BJ (cell line): ENCODE measurements around the gene ACOXL. TPM values are rescaled to one million over a fixed set of nuclear protein-coding genes. Genes with fewer than 3 reads are reported as not detected.
A peak's percentile ranks its signal among the peaks of the same experiment; 100 is the strongest.

Source experiments
- CTCF ChIA-PET: fragments of 350-600 bp; formaldehyde crosslinking; extraction: SDS; loops from one replicate; lab custom pipeline; 2021; ENCODE audit warnings: antibody characterized with exemption, inconsistent platforms; lab: Yijun Ruan, JAX
- POLR2A ChIA-PET: fragments of 300-600 bp; sonication (Branson Sonifier 250); formaldehyde crosslinking; extraction: SDS; loops from one replicate; lab custom pipeline; 2021; ENCODE audit warnings: antibody characterized with exemption; lab: Charles Lee
- DNase-seq: peaks from one replicate; pipeline ENCODE4 v3.0.0-alpha.2; 2011; ENCODE audit warnings: low read depth
- H3K27me3 ChIP-seq: 2 replicates; pipeline ENCODE4 v1.6.0; 2011; ENCODE audit warnings: low read length; ENCODE audit not compliant: control insufficient read depth, insufficient read depth
- H3K36me3 ChIP-seq: 2 replicates; pipeline ENCODE4 v1.5.1; 2011; ENCODE audit warnings: low read length; ENCODE audit not compliant: control insufficient read depth, insufficient read depth
- H3K4me3 ChIP-seq: 2 replicates; pipeline ENCODE4 v1.5.1; 2011; ENCODE audit warnings: low read depth, mild to moderate bottlenecking, control low read depth, low read length
- CTCF ChIP-seq: IDR thresholded peaks from 2 replicates; pipeline ENCODE4 v1.5.1; 2011; ENCODE audit warnings: low read depth, mild to moderate bottlenecking, control low read depth, inconsistent platforms, low read length, moderate library complexity; ENCODE audit not compliant: insufficient read depth
- polyA plus RNA-seq: library from polyadenylated mRNA; depleted of rRNA; stranded (reverse); fragments of >200 nt; gene quantifications from 2 replicates; pipeline ENCODE4 v1.2.3, GENCODE V29; 2011

The ACOXL gene
- polyA plus RNA-seq, 1 experiment = not detected

- CTCF ChIA-PET = no interaction called here
- no peak for TF ChIP-seq CTCF
Measured at GRCh38 chr2:110816404-110817365, 84.3 kb downstream of the ACOXL start.

GRCh38 chr2:110818767-110819481, 86.6 kb downstream of the ACOXL start:
- TF ChIP-seq CTCF = 0 out of 2 replicates have a peak, but pooled peaks have one; percentile 9
- DNase-seq = no peak
- CTCF ChIA-PET = interaction anchor here (0.9 kb wide), 1 partner anchor 39 kb away, joined by 3 read pairs; no protein-coding TSS in a partner anchor
- Histone ChIP-seq H3K36me3 (no peaks in the 10 kb centered on the region), H3K4me3 (no peak overlapping the region), H3K27me3 (peaks cover 6% of the 10 kb centered on the region; the same call in 1 of the 2 replicates)
- POLR2A ChIA-PET = no interaction called here

More at GRCh38 chr2:110816404-110817365, 84.3 kb downstream of the ACOXL start:
- no peak for DNase-seq
- POLR2A ChIA-PET = no interaction called here
- no peaks in the 10 kb centered on the region for H3K36me3 ChIP-seq
- no peak overlapping the region for H3K4me3 ChIP-seq
- peaks cover 12% of the 10 kb centered on the region for H3K27me3 ChIP-seq

GRCh38 chr2:110819711-110820110, 87.3 kb downstream of the ACOXL start:
- no peak for DNase-seq
- TF ChIP-seq CTCF = no peak
- ChIA-PET POLR2A (no interaction called here), CTCF (interaction anchor here (0.9 kb wide), 1 partner anchor 40 kb away, joined by 3 read pairs; no protein-coding TSS in a partner anchor)
- Histone ChIP-seq H3K4me3 (no peak overlapping the region), H3K27me3 (peaks cover 6% of the 10 kb centered on the region; the same call in 1 of the 2 replicates), H3K36me3 (no peaks in the 10 kb centered on the region)

- H3K27me3 ChIP-seq = peaks cover 6% of the 10 kb centered on the region; the same call in 1 of the 2 replicates
- H3K4me3 ChIP-seq = no peak overlapping the region
- ChIA-PET CTCF (no interaction called here), POLR2A (no interaction called here)
- H3K36me3 ChIP-seq = no peaks in the 10 kb centered on the region
- DNase-seq = no peak
- TF ChIP-seq CTCF = no peak
Measured at GRCh38 chr2:110820128-110820527, 87.8 kb downstream of the ACOXL start.

GRCh38 chr2:110823165-110823564, 90.8 kb downstream of the ACOXL start:
- POLR2A ChIA-PET = no interaction called here
- no peak for TF ChIP-seq CTCF
- CTCF ChIA-PET = interaction anchor here (2.7 kb wide), 1 partner anchor 11 kb away, joined by 14 read pairs; no protein-coding TSS in a partner anchor
- Histone ChIP-seq H3K4me3 (no peak overlapping the region), H3K36me3 (no peaks in the 10 kb centered on the region), H3K27me3 (peaks cover 10% of the 10 kb centered on the region; the same call in 1 of the 2 replicates)
- DNase-seq = no peak
